ENCODE measurements around the gene SHE. TPM values are rescaled to one million over a fixed set of nuclear protein-coding genes. Genes with fewer than 3 reads are reported as not detected.
"Not testable (repeated sequence)": the region's sequence is repeated elsewhere in the genome, so short reads cannot be mapped to it uniquely, and the experiment has no call there.

The SHE gene
- total RNA-seq, 1 donor from 2014 or later, result 30.5 TPM

- not testable (repeated sequence) for ATAC-seq; DNase-seq (ENCODE audit: low spot score)
- intact Hi-C loops (cut with DNase I), result loop anchor here (10.0 kb wide), 1 partner anchor 58 kb away; no protein-coding TSS in a partner anchor
Measured at GRCh38 chr1:154486756-154487155, 15.5 kb downstream of the SHE start.

GRCh38 chr1:154485910-154486496 is 16.2 kb downstream of the SHE start:
- no peak for DNase-seq (ENCODE audit: low spot score)
- no peak for ATAC-seq
- intact Hi-C loops (cut with DNase I), result loop anchor here (10.0 kb wide), 1 partner anchor 59 kb away; no protein-coding TSS in a partner anchor

GRCh38 chr1:154485106-154485505 is 17.1 kb downstream of the SHE start:
- DNase-seq (ENCODE audit: low spot score) (no peak), ATAC-seq (peak; percentile 70)
- intact Hi-C loops (cut with DNase I), result loop anchor here (10.0 kb wide), 1 partner anchor 60 kb away; no protein-coding TSS in a partner anchor

- ATAC-seq (no peak), DNase-seq (ENCODE audit: low spot score) (no peak)
- intact Hi-C loops (cut with DNase I), result loop anchor here (10.0 kb wide), 1 partner anchor 61 kb away; no protein-coding TSS in a partner anchor
Measured at GRCh38 chr1:154483941-154484803, 18.0 kb downstream of the SHE start.

GRCh38 chr1:154481053-154481452 is 21.2 kb downstream of the SHE start:
- no peak for DNase-seq (ENCODE audit: low spot score)
- intact Hi-C loops (cut with DNase I), result loop anchor here (10.0 kb wide), 1 partner anchor 64 kb away; no protein-coding TSS in a partner anchor
- ATAC-seq, result no peak

GRCh38 chr1:154479764-154480421 is 22.3 kb downstream of the SHE start:
- ATAC-seq (peak; percentile 95), DNase-seq (ENCODE audit: low spot score) (peak; percentile 71)
- intact Hi-C loops (cut with DNase I), result loop anchor here (10.0 kb wide), 1 partner anchor 65 kb away; no protein-coding TSS in a partner anchor

GRCh38 chr1:154478639-154479038 is 23.6 kb downstream of the SHE start:
- ATAC-seq (no peak), DNase-seq (ENCODE audit: low spot score) (peak; percentile 19)
- intact Hi-C loops (cut with DNase I), result no loop called here

GRCh38 chr1:154478013-154478412 is 24.2 kb downstream of the SHE start:
- ATAC-seq (no peak), DNase-seq (ENCODE audit: low spot score) (peak; percentile 28)
- intact Hi-C loops (cut with DNase I), result no loop called here

GRCh38 chr1:154476791-154477190 is 25.4 kb downstream of the SHE start:
- intact Hi-C loops (cut with DNase I), result no loop called here
- DNase-seq (ENCODE audit: low spot score) (peak; percentile 12), ATAC-seq (no peak)

GRCh38 chr1:154474802-154475201 is 27.4 kb downstream of the SHE start:
- DNase-seq (ENCODE audit: low spot score), result peak; percentile 85
- intact Hi-C loops (cut with DNase I), result no loop called here
- peak; percentile 72 for ATAC-seq

- intact Hi-C loops (cut with DNase I), result no loop called here
- peak; percentile 18 for DNase-seq (ENCODE audit: low spot score)
- no peak for ATAC-seq
Measured at GRCh38 chr1:154471304-154471703, 30.9 kb downstream of the SHE start.

GRCh38 chr1:154469844-154470560 is 32.2 kb downstream of the SHE start:
- intact Hi-C loops (cut with DNase I), result no loop called here
- ATAC-seq, result no peak

GRCh38 chr1:154468535-154469250 is 33.5 kb downstream of the SHE start:
- ATAC-seq (no peak), DNase-seq (ENCODE audit: low spot score) (no peak)
- intact Hi-C loops (cut with DNase I), result no loop called here

More at GRCh38 chr1:154469844-154470560, 32.2 kb downstream of the SHE start:
- DNase-seq (ENCODE audit: low spot score), result no peak

- no peak for ATAC-seq
- intact Hi-C loops (cut with DNase I), result no loop called here
- no peak for DNase-seq (ENCODE audit: low spot score)
Measured at GRCh38 chr1:154467434-154468102, 34.6 kb downstream of the SHE start.

GRCh38 chr1:154466921-154467417 is 35.2 kb downstream of the SHE start:
- DNase-seq (ENCODE audit: low spot score), result no peak
- no peak for ATAC-seq
- intact Hi-C loops (cut with DNase I), result no loop called here

GRCh38 chr1:154466206-154466605 is 36.0 kb downstream of the SHE start:
- no peak for DNase-seq (ENCODE audit: low spot score)
- intact Hi-C loops (cut with DNase I), result no loop called here
- ATAC-seq, result no peak

GRCh38 chr1:154465621-154466195 is 36.5 kb downstream of the SHE start:
- DNase-seq (ENCODE audit: low spot score) (no peak), ATAC-seq (no peak)
- intact Hi-C loops (cut with DNase I), result no loop called here

Measured in sciatic nerve (tissue), 2 donors.